ENCODE data around the gene CYP4F8.
A peak's percentile ranks its signal among the peaks of the same experiment; 100 is the strongest.

Gene CYP4F8

GRCh38 chr19:15629003-15629880 lies 14.2 kb downstream of the CYP4F8 start:
- no peak overlapping the region for H3K4me3 ChIP-seq (ENCODE audit: control insufficient read depth, low read depth, low read length)
- peak; percentile 40 for DNase-seq (ENCODE audit: low read depth)
- peak; percentile 82 for TF ChIP-seq CTCF (conservative IDR thresholded peaks at IDR 0.05; ENCODE audit: control insufficient read depth, insufficient read depth, low read depth, low read length)

GRCh38 chr19:15631817-15632216 lies 16.8 kb downstream of the CYP4F8 start:
- peak; percentile 1 for DNase-seq (ENCODE audit: low read depth)
- peak; percentile 40 for TF ChIP-seq CTCF (conservative IDR thresholded peaks at IDR 0.05; ENCODE audit: control insufficient read depth, insufficient read depth, low read depth, low read length)

GRCh38 chr19:15633082-15633835 lies 18.2 kb downstream of the CYP4F8 start:
- no peak for DNase-seq (ENCODE audit: low read depth)
- H3K4me3 ChIP-seq (ENCODE audit: control insufficient read depth, low read depth, low read length), result no peak overlapping the region
- no peak for TF ChIP-seq CTCF (conservative IDR thresholded peaks at IDR 0.05; ENCODE audit: control insufficient read depth, insufficient read depth, low read depth, low read length)

More at GRCh38 chr19:15631817-15632216, 16.8 kb downstream of the CYP4F8 start:
- no peak overlapping the region for H3K4me3 ChIP-seq (ENCODE audit: control insufficient read depth, low read depth, low read length)

GRCh38 chr19:15634105-15634504 lies 19.1 kb downstream of the CYP4F8 start:
- no peak for DNase-seq (ENCODE audit: low read depth)
- no peak for TF ChIP-seq CTCF (conservative IDR thresholded peaks at IDR 0.05; ENCODE audit: control insufficient read depth, insufficient read depth, low read depth, low read length)
- no peak overlapping the region for H3K4me3 ChIP-seq (ENCODE audit: control insufficient read depth, low read depth, low read length)

GRCh38 chr19:15635016-15635805 lies 20.2 kb downstream of the CYP4F8 start:
- no peak overlapping the region for H3K4me3 ChIP-seq (ENCODE audit: control insufficient read depth, low read depth, low read length)
- TF ChIP-seq CTCF (conservative IDR thresholded peaks at IDR 0.05; ENCODE audit: control insufficient read depth, insufficient read depth, low read depth, low read length), result no peak
- no peak for DNase-seq (ENCODE audit: low read depth)

GRCh38 chr19:15636026-15636425 lies 21.0 kb downstream of the CYP4F8 start:
- DNase-seq (ENCODE audit: low read depth), result no peak
- no peak overlapping the region for H3K4me3 ChIP-seq (ENCODE audit: control insufficient read depth, low read depth, low read length)
- no peak for TF ChIP-seq CTCF (conservative IDR thresholded peaks at IDR 0.05; ENCODE audit: control insufficient read depth, insufficient read depth, low read depth, low read length)

Data from fibroblast of mammary gland (primary cell).